HepG2 (cell line): ENCODE results near the gene HDHD3. TPM values are rescaled to one million over a fixed set of nuclear protein-coding genes. Genes with fewer than 3 reads are reported as not detected.

Experiments
- CHD2 ChIP-seq: IDR thresholded peaks from 2 replicates; pipeline ENCODE4 v1.6.1; 2011; ENCODE audit warnings: low read depth, low read length, improper control_type of control experiment
- NR2C2 ChIP-seq: sonication (generic); formaldehyde crosslinking; IDR thresholded peaks from 2 replicates; pipeline ENCODE4 v1.4.0; 2020; ENCODE audit warnings: missing genetic modification reagents, mild to moderate bottlenecking, moderate library complexity, borderline replicate concordance
- PITX1 ChIP-seq: sonication (generic); formaldehyde crosslinking; IDR thresholded peaks from 2 replicates; pipeline ENCODE4 v1.5.1; 2020; ENCODE audit warnings: mild to moderate bottlenecking, missing genetic modification reagents
- SP140L ChIP-seq: sonication (generic); formaldehyde crosslinking; IDR thresholded peaks from 2 replicates; pipeline ENCODE4 v1.4.0; 2020; ENCODE audit warnings: missing genetic modification reagents, borderline replicate concordance
- TBX3 ChIP-seq: fragments of 450-650 bp; IDR thresholded peaks from 2 replicates; pipeline ENCODE4 v1.6.1; 2017; ENCODE audit warnings: antibody characterized with exemption, mild to moderate bottlenecking, inconsistent platforms, borderline replicate concordance
- ZFP36L2 ChIP-seq: sonication (generic); formaldehyde crosslinking; IDR thresholded peaks from 2 replicates; pipeline ENCODE4 v1.4.0; 2020; ENCODE audit warnings: missing genetic modification reagents
- polyA plus RNA-seq, 8 experiments: library from polyadenylated mRNA; depleted of rRNA in 3 of 8; stranded (reverse) in 7 of 8; unstranded in 1 of 8; fragments of >200 nt; fragmentation: Illumina TruSeq in 4 of 8; extraction: Trizol in 4 of 8; gene quantifications; 2 replicates each; pipeline versions ENCODE4 v1.2.1 to v1.2.3, GENCODE V29; 2011 to 2016; ENCODE audit warnings: low read depth in 4 of 8, missing spikeins in 1 of 8, mixed read lengths in 1 of 8; ENCODE audit not compliant: insufficient read depth in 1 of 8
- total RNA-seq, 5 experiments: library from RNA; depleted of rRNA; stranded (reverse); fragments of >200 nt; fragmentation: Illumina TruSeq; extraction: Trizol; gene quantifications; 2 replicates each; pipeline ENCODE4 v1.2.3, GENCODE V29; 2016; ENCODE audit warnings: low read depth in 1 of 5
- TF ChIP-seq, protein P1 (sequence below), 2 experiments: fragments of 450-650 bp in 1 of 2; sonication (generic) in 1 of 2; formaldehyde crosslinking in 1 of 2; IDR thresholded peaks; 2 replicates each; pipeline versions ENCODE4 v1.6.1 to v1.8.0; 2016 to 2022; ENCODE audit warnings: antibody characterized with exemption in 1 of 2, mild to moderate bottlenecking in 1 of 2, missing genetic modification reagents in 1 of 2
- TF ChIP-seq, protein P2 (sequence below): sonication (generic); formaldehyde crosslinking; IDR thresholded peaks from 2 replicates; pipeline ENCODE4 v1.5.0; 2020; ENCODE audit warnings: mild to moderate bottlenecking, missing genetic modification reagents, borderline replicate concordance
- TF ChIP-seq, protein P3 (sequence below): sonication (generic); formaldehyde crosslinking; IDR thresholded peaks from 2 replicates; pipeline ENCODE4 v1.4.0; 2020; ENCODE audit warnings: missing genetic modification reagents, borderline replicate concordance

HDHD3 gene
- total and polyA plus RNA-seq, 2 of the 13 experiments (the other 11 are each of a cell fraction or from before 2014, with no cell fraction given), result 23.1 to 38.5 TPM

DNA sequence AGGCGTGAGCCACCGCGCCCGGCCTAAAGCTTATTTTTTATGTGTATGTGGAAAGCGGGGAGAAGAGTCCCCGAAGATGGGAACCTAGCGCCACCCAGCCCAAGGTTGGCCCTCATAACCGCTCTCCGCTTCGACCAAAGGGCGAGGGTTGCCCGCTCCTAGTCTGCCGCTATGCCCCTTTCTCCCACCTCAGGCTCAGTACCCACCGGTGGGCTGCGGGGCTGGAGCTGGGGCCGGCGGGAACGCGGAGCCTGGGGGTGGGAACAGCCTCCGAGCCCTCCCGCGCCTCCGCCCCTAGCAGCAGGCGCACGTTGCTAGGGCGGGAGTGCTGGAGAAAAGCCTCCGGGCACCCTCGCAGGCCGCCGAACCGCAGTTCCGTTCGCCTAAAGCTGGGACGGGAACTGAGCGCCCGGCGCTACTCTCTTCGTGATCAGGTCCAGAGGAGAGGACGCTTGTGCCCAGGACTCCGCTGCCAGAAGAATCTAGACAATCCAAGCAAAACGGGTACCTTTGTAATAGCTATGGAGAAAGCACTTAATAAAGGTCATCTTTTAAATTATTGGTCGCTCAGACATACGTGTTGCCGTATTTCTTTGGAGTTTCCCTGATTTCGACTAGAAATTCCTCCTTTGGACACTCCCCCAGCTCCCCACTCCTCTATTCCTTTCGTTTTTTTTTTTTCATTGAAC is 36.6 kb downstream of the HDHD3 start, which contains the start of gene WDR31 (continued):
- TF ChIP-seq TBX3 (peak; percentile 31; the same call in 1 of the 2 replicates), PITX1 (CRISPR knock-in tag) (peak; percentile 83), CHD2 (0 out of 2 replicates have a peak, but pooled peaks have one; percentile 13), NR2C2 (CRISPR knock-in tag) (peak; percentile 78), SP140L (CRISPR knock-in tag) (no peak; the same call in 1 of the 2 replicates), ZFP36L2 (CRISPR knock-in tag) (no peak)
- TF ChIP-seq, protein P1, sequence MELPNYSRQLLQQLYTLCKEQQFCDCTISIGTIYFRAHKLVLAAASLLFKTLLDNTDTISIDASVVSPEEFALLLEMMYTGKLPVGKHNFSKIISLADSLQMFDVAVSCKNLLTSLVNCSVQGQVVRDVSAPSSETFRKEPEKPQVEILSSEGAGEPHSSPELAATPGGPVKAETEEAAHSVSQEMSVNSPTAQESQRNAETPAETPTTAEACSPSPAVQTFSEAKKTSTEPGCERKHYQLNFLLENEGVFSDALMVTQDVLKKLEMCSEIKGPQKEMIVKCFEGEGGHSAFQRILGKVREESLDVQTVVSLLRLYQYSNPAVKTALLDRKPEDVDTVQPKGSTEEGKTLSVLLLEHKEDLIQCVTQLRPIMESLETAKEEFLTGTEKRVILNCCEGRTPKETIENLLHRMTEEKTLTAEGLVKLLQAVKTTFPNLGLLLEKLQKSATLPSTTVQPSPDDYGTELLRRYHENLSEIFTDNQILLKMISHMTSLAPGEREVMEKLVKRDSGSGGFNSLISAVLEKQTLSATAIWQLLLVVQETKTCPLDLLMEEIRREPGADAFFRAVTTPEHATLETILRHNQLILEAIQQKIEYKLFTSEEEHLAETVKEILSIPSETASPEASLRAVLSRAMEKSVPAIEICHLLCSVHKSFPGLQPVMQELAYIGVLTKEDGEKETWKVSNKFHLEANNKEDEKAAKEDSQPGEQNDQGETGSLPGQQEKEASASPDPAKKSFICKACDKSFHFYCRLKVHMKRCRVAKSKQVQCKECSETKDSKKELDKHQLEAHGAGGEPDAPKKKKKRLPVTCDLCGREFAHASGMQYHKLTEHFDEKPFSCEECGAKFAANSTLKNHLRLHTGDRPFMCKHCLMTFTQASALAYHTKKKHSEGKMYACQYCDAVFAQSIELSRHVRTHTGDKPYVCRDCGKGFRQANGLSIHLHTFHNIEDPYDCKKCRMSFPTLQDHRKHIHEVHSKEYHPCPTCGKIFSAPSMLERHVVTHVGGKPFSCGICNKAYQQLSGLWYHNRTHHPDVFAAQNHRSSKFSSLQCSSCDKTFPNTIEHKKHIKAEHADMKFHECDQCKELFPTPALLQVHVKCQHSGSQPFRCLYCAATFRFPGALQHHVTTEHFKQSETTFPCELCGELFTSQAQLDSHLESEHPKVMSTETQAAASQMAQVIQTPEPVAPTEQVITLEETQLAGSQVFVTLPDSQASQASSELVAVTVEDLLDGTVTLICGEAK (IDR thresholded peaks at IDR 0.05), result peak; percentile 30; the same call in 1 of the 2 replicates
- TF ChIP-seq, protein P1 (CRISPR knock-in tag; IDR thresholded peaks at IDR 0.05), result peak; percentile 67
- TF ChIP-seq, protein P2, sequence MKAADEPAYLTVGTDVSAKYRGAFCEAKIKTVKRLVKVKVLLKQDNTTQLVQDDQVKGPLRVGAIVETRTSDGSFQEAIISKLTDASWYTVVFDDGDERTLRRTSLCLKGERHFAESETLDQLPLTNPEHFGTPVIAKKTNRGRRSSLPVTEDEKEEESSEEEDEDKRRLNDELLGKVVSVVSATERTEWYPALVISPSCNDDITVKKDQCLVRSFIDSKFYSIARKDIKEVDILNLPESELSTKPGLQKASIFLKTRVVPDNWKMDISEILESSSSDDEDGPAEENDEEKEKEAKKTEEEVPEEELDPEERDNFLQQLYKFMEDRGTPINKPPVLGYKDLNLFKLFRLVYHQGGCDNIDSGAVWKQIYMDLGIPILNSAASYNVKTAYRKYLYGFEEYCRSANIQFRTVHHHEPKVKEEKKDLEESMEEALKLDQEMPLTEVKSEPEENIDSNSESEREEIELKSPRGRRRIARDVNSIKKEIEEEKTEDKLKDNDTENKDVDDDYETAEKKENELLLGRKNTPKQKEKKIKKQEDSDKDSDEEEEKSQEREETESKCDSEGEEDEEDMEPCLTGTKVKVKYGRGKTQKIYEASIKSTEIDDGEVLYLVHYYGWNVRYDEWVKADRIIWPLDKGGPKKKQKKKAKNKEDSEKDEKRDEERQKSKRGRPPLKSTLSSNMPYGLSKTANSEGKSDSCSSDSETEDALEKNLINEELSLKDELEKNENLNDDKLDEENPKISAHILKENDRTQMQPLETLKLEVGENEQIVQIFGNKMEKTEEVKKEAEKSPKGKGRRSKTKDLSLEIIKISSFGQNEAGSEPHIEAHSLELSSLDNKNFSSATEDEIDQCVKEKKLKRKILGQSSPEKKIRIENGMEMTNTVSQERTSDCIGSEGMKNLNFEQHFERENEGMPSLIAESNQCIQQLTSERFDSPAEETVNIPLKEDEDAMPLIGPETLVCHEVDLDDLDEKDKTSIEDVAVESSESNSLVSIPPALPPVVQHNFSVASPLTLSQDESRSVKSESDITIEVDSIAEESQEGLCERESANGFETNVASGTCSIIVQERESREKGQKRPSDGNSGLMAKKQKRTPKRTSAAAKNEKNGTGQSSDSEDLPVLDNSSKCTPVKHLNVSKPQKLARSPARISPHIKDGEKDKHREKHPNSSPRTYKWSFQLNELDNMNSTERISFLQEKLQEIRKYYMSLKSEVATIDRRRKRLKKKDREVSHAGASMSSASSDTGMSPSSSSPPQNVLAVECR (CRISPR knock-in tag), result peak; percentile 96
- TF ChIP-seq, protein P3, sequence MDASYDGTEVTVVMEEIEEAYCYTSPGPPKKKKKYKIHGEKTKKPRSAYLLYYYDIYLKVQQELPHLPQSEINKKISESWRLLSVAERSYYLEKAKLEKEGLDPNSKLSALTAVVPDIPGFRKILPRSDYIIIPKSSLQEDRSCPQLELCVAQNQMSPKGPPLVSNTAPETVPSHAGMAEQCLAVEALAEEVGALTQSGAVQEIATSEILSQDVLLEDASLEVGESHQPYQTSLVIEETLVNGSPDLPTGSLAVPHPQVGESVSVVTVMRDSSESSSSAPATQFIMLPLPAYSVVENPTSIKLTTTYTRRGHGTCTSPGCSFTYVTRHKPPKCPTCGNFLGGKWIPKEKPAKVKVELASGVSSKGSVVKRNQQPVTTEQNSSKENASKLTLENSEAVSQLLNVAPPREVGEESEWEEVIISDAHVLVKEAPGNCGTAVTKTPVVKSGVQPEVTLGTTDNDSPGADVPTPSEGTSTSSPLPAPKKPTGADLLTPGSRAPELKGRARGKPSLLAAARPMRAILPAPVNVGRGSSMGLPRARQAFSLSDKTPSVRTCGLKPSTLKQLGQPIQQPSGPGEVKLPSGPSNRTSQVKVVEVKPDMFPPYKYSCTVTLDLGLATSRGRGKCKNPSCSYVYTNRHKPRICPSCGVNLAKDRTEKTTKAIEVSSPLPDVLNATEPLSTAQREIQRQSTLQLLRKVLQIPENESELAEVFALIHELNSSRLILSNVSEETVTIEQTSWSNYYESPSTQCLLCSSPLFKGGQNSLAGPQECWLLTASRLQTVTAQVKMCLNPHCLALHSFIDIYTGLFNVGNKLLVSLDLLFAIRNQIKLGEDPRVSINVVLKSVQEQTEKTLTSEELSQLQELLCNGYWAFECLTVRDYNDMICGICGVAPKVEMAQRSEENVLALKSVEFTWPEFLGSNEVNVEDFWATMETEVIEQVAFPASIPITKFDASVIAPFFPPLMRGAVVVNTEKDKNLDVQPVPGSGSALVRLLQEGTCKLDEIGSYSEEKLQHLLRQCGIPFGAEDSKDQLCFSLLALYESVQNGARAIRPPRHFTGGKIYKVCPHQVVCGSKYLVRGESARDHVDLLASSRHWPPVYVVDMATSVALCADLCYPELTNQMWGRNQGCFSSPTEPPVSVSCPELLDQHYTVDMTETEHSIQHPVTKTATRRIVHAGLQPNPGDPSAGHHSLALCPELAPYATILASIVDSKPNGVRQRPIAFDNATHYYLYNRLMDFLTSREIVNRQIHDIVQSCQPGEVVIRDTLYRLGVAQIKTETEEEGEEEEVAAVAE, result peak; percentile 88; the same call in 1 of the 2 replicates
